Kidney epithelial cell (primary cell): ENCODE data around the gene DNAH6. TPM values are rescaled to one million over a fixed set of nuclear protein-coding genes. Genes with fewer than 3 reads are reported as not detected.

Experiments used
- DNase-seq: peaks from one replicate; pipeline ENCODE4 v3.0.0-alpha.2; 2010; ENCODE audit warnings: low read depth
- H3K27me3 ChIP-seq: 2 replicates; pipeline ENCODE4 v1.6.0; 2011; ENCODE audit warnings: low read length; ENCODE audit not compliant: control insufficient read depth, insufficient read depth
- H3K36me3 ChIP-seq: 2 replicates; pipeline ENCODE4 v1.5.1; 2011; ENCODE audit warnings: low read length; ENCODE audit not compliant: control insufficient read depth, insufficient read depth
- H3K4me3 ChIP-seq: 2 replicates; pipeline ENCODE4 v1.5.1; 2011; ENCODE audit warnings: low read depth, mild to moderate bottlenecking, control low read depth, low read length
- CTCF ChIP-seq: IDR thresholded peaks from 2 replicates; pipeline ENCODE4 v1.5.1; 2011; ENCODE audit warnings: mild to moderate bottlenecking, moderate library complexity, low read length, control low read depth, inconsistent platforms; ENCODE audit not compliant: insufficient read depth, poor library complexity, severe bottlenecking
- total RNA-seq: library from RNA; depleted of rRNA; stranded (reverse); fragments of >200 nt; gene quantifications from 2 replicates; pipeline ENCODE4 v1.2.3, GENCODE V29; 2015

DNAH6 gene
- total RNA-seq, 1 donor from 2014 or later, result 0.63 TPM

GRCh38 chr2:84793641-84794040 is 277.3 kb downstream of the DNAH6 start:
- no peak for TF ChIP-seq CTCF
- no peaks in the 10 kb centered on the region for H3K27me3 ChIP-seq
- no peak overlapping the region for H3K4me3 ChIP-seq
- no peaks in the 10 kb centered on the region for H3K36me3 ChIP-seq
- DNase-seq, result no peak

- TF ChIP-seq CTCF, result no peak
- no peak for DNase-seq
- H3K27me3 ChIP-seq, result no peaks in the 10 kb centered on the region
- H3K4me3 ChIP-seq, result no peak overlapping the region
- H3K36me3 ChIP-seq, result no peaks in the 10 kb centered on the region
Observed at GRCh38 chr2:84796798-84797197, 280.5 kb downstream of the DNAH6 start.

GRCh38 chr2:84797271-84797670 is 281.0 kb downstream of the DNAH6 start:
- Histone ChIP-seq H3K4me3 (no peak overlapping the region), H3K36me3 (no peaks in the 10 kb centered on the region), H3K27me3 (no peaks in the 10 kb centered on the region)
- no peak for DNase-seq
- no peak for TF ChIP-seq CTCF

GRCh38 chr2:84799772-84800171 is 283.5 kb downstream of the DNAH6 start:
- TF ChIP-seq CTCF, result no peak
- Histone ChIP-seq H3K4me3 (no peak overlapping the region), H3K27me3 (no peaks in the 10 kb centered on the region), H3K36me3 (no peaks in the 10 kb centered on the region)
- no peak for DNase-seq

GRCh38 chr2:84800194-84800805 is 284.0 kb downstream of the DNAH6 start:
- Histone ChIP-seq H3K36me3 (no peaks in the 10 kb centered on the region), H3K27me3 (no peaks in the 10 kb centered on the region), H3K4me3 (no peak overlapping the region)
- no peak for TF ChIP-seq CTCF
- DNase-seq, result no peak

- no peaks in the 10 kb centered on the region for H3K27me3 ChIP-seq
- H3K36me3 ChIP-seq, result no peaks in the 10 kb centered on the region
- no peak for DNase-seq
- no peak overlapping the region for H3K4me3 ChIP-seq
- no peak for TF ChIP-seq CTCF
Observed at GRCh38 chr2:84801811-84802210, 285.5 kb downstream of the DNAH6 start.
